Peyer's patch (tissue), 4 donors: ENCODE results near the gene EMC1. TPM values are rescaled to one million over a fixed set of nuclear protein-coding genes. Genes with fewer than 3 reads are reported as not detected.
"Not testable (repeated sequence)": the region's sequence is repeated elsewhere in the genome, so short reads cannot be mapped to it uniquely, and the experiment has no call there.

Source experiments
- DNase-seq, 3 donors: peaks; one replicate each; pipeline ENCODE4 v3.0.0-alpha.2; 2017 to 2019
- H3K27ac ChIP-seq, 4 donors: fragments of 200-600 bp; sonication (generic); one replicate each; pipeline ENCODE4 v1.5.1; 2016 to 2019
- H3K27me3 ChIP-seq, 2 donors: fragments of 200-600 bp; sonication (generic); one replicate each; pipeline ENCODE4 v1.5.1; 2019
- H3K36me3 ChIP-seq, 3 donors: fragments of 200-600 bp; sonication (generic); one replicate each; pipeline ENCODE4 v1.5.1; 2016 to 2019
- H3K4me1 ChIP-seq, 4 donors: fragments of 200-600 bp; sonication (generic); one replicate each; pipeline ENCODE4 v1.5.1; 2016 to 2019
- H3K4me3 ChIP-seq, 4 donors: fragments of 200-600 bp; sonication (generic); 1 replicate in 3 of 4; 2 replicates in 1 of 4; pipeline ENCODE4 v1.5.1; 2016 to 2019; ENCODE audit warnings: mild to moderate bottlenecking in 1 of 4
- H3K9me3 ChIP-seq, 4 donors: fragments of 200-600 bp; sonication (generic); one replicate each; pipeline ENCODE4 v1.5.1; 2016 to 2019; ENCODE audit warnings: mild to moderate bottlenecking in 1 of 4
- CTCF ChIP-seq, 6 experiments: fragments of 450-650 bp in 4 of 6; fragments of 200-600 bp in 2 of 6; sonication (generic) in 1 of 6; IDR thresholded peaks; one replicate each; pipeline ENCODE4 v1.5.1; 2017 to 2019; ENCODE audit warnings: antibody characterized with exemption in 6 of 6, mild to moderate bottlenecking in 3 of 6, moderate library complexity in 1 of 6
- POLR2A ChIP-seq, 2 donors: fragments of 450-650 bp; IDR thresholded peaks; one replicate each; pipeline ENCODE4 v1.5.1; 2017; ENCODE audit warnings: antibody characterized with exemption in 2 of 2, mild to moderate bottlenecking in 2 of 2, moderate library complexity in 2 of 2
- total RNA-seq, 4 donors: library from RNA; depleted of rRNA; stranded (reverse); fragments of >200 nt; gene quantifications; one replicate each; pipeline ENCODE4 v1.1.0, GENCODE V29; 2016

EMC1 gene
- total RNA-seq, 4 donors from 2014 or later: 28.0 to 71.0 (median 37.0) TPM

- DNase-seq: no peak
- peaks cover 0 to 96% (median 0%) of the 10 kb centered on the region in 3 donors for H3K36me3 ChIP-seq
- no peaks in the 10 kb centered on the region for H3K27me3 ChIP-seq
- no peak overlapping the region for H3K27ac ChIP-seq
- TF ChIP-seq POLR2A (IDR thresholded peaks at IDR 0.05) (no peak), CTCF (IDR thresholded peaks at IDR 0.05) (no peak)
- H3K4me3 ChIP-seq: no peak overlapping the region
- no peaks in the 10 kb centered on the region for H3K4me1 ChIP-seq
- H3K9me3 ChIP-seq: no peaks in the 10 kb centered on the region
Measured at GRCh38 chr1:19222573-19222972, 28.8 kb downstream of the EMC1 start.

- H3K4me1 ChIP-seq: no peaks in the 10 kb centered on the region
- no peak overlapping the region for H3K4me3 ChIP-seq
- no peaks in the 10 kb centered on the region for H3K27me3 ChIP-seq
- TF ChIP-seq CTCF (IDR thresholded peaks at IDR 0.05) (no peak), POLR2A (IDR thresholded peaks at IDR 0.05) (no peak)
- peaks cover 0 to 89% (median 0%) of the 10 kb centered on the region in 3 donors for H3K36me3 ChIP-seq
- H3K27ac ChIP-seq: no peak overlapping the region
- no peaks in the 10 kb centered on the region for H3K9me3 ChIP-seq
- no peak for DNase-seq
Measured at GRCh38 chr1:19220991-19221390, 30.3 kb downstream of the EMC1 start.

- no peaks in the 10 kb centered on the region for H3K9me3 ChIP-seq
- H3K4me1 ChIP-seq: no peaks in the 10 kb centered on the region
- no peak overlapping the region for H3K4me3 ChIP-seq
- no peak overlapping the region for H3K27ac ChIP-seq
- H3K36me3 ChIP-seq: peaks cover 0 to 87% (median 0%) of the 10 kb centered on the region in 3 donors
- TF ChIP-seq POLR2A (IDR thresholded peaks at IDR 0.05): no peak
- TF ChIP-seq CTCF (IDR thresholded peaks at IDR 0.05): no peak
- DNase-seq: no peak
- no peaks in the 10 kb centered on the region for H3K27me3 ChIP-seq
Measured at GRCh38 chr1:19220080-19220846, 31.1 kb downstream of the EMC1 start.

- no peaks in the 10 kb centered on the region for H3K27me3 ChIP-seq
- DNase-seq: no peak
- H3K4me3 ChIP-seq: no peak overlapping the region
- H3K27ac ChIP-seq: no peak overlapping the region
- TF ChIP-seq POLR2A (IDR thresholded peaks at IDR 0.05) (no peak), CTCF (IDR thresholded peaks at IDR 0.05) (no peak)
- H3K9me3 ChIP-seq: no peaks in the 10 kb centered on the region
- peaks cover 0 to 79% (median 0%) of the 10 kb centered on the region in 3 donors for H3K36me3 ChIP-seq
- H3K4me1 ChIP-seq: no peaks in the 10 kb centered on the region
Measured at GRCh38 chr1:19219451-19219850, 31.9 kb downstream of the EMC1 start.

GRCh38 chr1:19216585-19216984, 34.7 kb downstream of the EMC1 start:
- H3K27me3 ChIP-seq, H3K27ac ChIP-seq, DNase-seq, H3K9me3 ChIP-seq, H3K4me3 ChIP-seq: not testable (repeated sequence)
- Histone ChIP-seq H3K36me3 (peaks cover 0 to 56% (median 0%) of the 10 kb centered on the region in 3 donors), H3K4me1 (peaks cover 0 to 15% (median 0%) of the 10 kb centered on the region in 4 donors)

- H3K36me3 ChIP-seq: peaks cover 0 to 27% (median 0%) of the 10 kb centered on the region in 3 donors
- no peaks in the 10 kb centered on the region for H3K27me3 ChIP-seq
- TF ChIP-seq POLR2A (IDR thresholded peaks at IDR 0.05) (no peak), CTCF (IDR thresholded peaks at IDR 0.05) (no peak)
- DNase-seq: no peak
- H3K4me1 ChIP-seq: peaks cover 0 to 28% (median 4%) of the 10 kb centered on the region in 4 donors
- H3K9me3 ChIP-seq: no peaks in the 10 kb centered on the region
- H3K27ac ChIP-seq: no peak overlapping the region
- no peak overlapping the region for H3K4me3 ChIP-seq
Measured at GRCh38 chr1:19213580-19213979, 37.7 kb downstream of the EMC1 start.
